Measurements from ENCODE around the gene SAMD14.

SAMD14 gene

GRCh38 chr17:50165466-50165865 lies 35.5 kb upstream of the SAMD14 start:
- no peak for DNase-seq (ENCODE audit: low read depth in 2 of 2)

- DNase-seq (ENCODE audit: low read depth in 2 of 2): no peak
Measured at GRCh38 chr17:50165066-50165465, 35.1 kb upstream of the SAMD14 start.

DNA sequence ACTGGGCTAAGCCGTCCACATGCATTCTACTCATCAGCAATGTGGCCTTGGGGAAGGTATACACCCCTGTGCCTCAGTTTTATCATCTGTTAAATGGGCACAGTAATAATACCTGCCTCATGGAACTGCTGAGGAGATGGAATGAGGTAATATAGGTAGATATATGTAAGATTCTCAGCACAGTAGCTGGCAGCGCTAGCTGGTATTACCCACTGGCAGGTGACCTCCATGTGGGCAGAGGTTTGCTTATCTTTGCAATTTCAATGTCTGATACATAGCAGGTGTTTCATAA lies 34.7 kb upstream of the SAMD14 start:
- no peak for DNase-seq (ENCODE audit: low read depth in 2 of 2)

- DNase-seq (ENCODE audit: low read depth in 2 of 2): no peak
Measured at GRCh38 chr17:50163843-50164696, 34.1 kb upstream of the SAMD14 start.

DNA sequence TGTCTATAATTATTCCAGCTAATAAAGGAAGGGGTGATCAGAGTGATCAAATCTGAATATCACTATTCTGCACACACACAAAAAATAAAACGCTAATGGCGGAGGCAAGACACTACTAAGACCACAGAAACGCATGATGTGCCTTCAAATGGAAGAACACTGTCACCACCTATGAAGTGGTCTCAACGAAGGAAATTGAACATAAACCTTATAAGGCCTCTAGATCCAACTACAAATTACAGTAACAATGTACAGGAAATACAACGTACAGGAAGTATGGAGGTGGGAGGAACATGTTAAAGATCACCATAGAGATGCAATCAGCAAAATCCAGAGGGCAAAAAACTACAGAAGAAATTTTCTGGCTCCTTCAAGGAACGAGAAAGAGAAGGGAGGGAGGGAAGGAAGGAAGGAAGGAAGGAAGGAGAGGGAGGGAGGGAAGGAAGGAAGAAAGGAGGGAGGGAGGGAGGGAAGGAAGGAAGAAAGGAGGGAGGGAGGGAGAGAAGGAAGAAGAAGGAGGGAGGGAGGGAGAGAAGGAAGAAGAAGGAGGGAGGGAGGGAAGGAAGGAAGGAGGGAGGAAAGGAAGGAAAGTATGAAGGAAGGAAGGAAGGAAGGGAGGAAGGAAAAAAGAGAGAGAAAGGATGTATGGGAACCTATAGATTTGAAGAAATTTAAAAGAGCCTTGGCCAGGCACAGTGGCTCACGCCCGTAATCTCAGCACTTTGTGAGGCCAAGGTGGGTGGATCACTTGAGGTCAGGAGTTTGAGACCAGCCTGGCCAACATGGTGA lies 32.7 kb upstream of the SAMD14 start:
- no peak for DNase-seq (ENCODE audit: low read depth in 2 of 2)

GRCh38 chr17:50161911-50162288 lies 31.9 kb upstream of the SAMD14 start:
- no peak for DNase-seq (ENCODE audit: low read depth in 2 of 2)

GRCh38 chr17:50161023-50161910 lies 31.3 kb upstream of the SAMD14 start:
- peak; percentile 90 to 91 for DNase-seq (ENCODE audit: low read depth in 2 of 2)

DNA sequence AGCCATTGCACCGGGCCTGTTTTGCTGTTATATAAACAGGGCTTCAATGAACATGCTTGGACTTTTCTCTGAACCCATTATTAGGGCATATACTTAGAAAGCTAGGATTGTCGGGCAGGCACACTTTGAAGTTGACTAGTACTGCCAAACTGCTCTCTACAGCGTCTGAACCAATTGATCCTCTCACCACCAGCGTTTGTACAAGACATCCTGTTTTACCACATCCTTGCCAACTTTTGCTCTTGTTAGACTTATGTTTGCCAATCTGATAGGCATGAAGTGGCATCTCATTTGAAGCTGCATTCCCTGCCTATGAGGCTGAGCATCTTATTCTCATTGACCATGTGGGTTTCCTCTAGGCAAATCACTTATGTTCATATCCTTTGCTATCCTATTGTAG lies 27.9 kb upstream of the SAMD14 start:
- DNase-seq (ENCODE audit: low read depth in 2 of 2): no peak

- DNase-seq (ENCODE audit: low read depth in 2 of 2): no peak
Measured at GRCh38 chr17:50155115-50155819, 25.3 kb upstream of the SAMD14 start.

DNA sequence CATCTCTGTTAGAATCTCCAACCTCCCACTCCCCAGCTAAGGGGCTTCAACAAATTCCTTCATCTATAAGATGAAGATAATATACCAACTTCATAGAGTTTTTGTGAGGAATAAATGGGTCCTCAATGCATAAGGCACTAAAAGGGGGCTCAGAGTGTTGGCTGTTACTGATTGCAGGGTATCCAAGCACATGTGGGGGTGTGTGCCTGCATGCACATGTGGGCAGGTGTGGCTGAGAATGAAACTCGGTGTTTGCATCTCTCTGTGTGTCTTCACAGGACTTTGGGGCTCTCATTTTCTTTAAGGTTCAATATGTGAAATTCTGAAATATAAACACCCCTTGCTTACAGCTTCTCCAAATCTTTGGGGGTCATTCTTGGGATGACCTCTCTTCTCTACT lies 24.6 kb upstream of the SAMD14 start:
- no peak for DNase-seq (ENCODE audit: low read depth in 2 of 2)

GRCh38 chr17:50153650-50154575 lies 24.0 kb upstream of the SAMD14 start:
- DNase-seq (ENCODE audit: low read depth in 2 of 2): no peak

- no peak for DNase-seq (ENCODE audit: low read depth in 2 of 2)
Measured at GRCh38 chr17:50152736-50153135, 22.8 kb upstream of the SAMD14 start.

DNA sequence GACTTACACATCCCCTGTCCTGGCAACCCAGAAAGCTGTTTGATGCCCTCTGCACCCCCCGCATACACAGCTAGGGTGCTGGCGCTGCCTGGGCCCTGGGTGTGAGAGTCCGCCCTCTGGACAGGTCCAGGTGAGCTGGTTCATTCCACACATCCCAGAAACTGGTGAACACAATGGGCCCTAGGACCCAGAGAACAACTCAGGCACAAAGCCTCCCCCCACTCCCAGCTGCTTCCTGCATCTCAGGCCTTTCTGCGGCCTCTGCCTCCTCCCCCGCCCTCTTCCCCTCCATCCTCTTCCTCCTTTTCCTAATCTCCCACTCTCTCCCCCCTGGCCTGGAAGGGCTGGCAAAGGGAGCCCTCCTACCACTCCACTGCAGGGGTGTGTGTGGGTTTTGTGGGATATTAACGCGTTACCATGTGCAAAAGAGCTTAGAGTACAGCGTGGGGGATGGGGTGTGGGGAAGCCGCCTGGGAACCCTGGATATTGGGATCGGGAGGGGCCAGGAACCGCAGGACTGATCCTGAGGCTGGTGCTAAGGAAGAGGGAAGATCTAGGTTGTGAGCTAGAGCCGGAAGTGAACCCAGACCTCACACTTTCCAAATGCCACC lies 22.1 kb upstream of the SAMD14 start:
- no peak for DNase-seq (ENCODE audit: low read depth in 2 of 2)

DNA sequence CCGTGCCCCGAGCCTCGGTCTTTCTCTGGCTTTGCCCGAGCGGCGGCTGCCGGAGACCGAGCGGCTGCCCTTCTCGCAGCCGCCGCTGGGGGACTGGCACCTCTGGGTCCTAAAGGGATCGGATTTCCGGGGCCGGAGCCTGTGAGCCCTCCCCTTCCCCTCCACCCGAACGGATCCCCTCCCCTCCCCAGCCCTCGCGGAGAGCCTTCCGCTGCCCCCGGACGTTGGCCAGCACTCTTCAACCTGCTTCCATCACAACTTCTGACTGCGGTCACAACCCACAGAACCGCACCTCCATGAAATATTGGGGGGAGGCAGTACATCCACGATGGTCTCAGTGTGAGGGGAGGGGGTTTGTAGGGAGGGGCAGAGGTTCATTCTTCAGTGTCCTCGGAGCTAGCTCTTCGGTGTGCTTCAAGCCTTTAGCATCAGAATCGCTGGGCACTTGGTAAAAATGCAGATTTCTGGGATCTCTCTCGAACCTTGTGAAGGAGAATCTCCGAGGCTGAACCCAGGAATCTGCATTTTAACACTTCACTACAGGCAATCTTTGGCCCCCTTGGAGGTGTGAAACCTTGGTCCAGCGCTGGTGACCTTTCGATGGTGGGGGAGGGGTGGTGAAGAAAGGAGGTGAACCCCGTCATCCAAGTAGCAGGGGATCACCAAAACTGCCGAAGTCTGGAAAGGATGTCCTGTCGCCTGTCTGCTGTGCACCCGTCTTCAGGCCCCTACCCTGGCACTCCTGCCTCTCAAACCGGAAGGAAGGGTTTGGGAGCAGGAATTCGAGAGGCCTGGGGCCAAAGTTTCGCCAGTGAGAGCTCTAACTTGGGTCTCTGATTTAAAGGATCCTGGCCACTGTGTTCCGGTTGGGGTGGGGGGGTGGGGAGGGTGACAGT lies 21.3 kb upstream of the SAMD14 start:
- peak; percentile 45 to 72 for DNase-seq (ENCODE audit: low read depth in 2 of 2)

- DNase-seq (ENCODE audit: low read depth in 2 of 2): no peak
Measured at GRCh38 chr17:50150354-50151040, 20.5 kb upstream of the SAMD14 start, which contains the start of gene PPP1R9B. Gene PPP1R9B, minus strand, starts transcription at chr17:50150677. Its CDS starts 164 bp downstream, at chr17:50150513.

GRCh38 chr17:50149417-50150353 lies 19.7 kb upstream of the SAMD14 start:
- no peak for DNase-seq (ENCODE audit: low read depth in 2 of 2)

- DNase-seq (ENCODE audit: low read depth in 2 of 2): no peak
Measured at GRCh38 chr17:50149091-50149416, 19.1 kb upstream of the SAMD14 start.

Measured in stimulated activated CD4-positive, alpha-beta T cell treated with anti-CD3 and anti-CD28 coated beads, Interleukin-1b, Interleukin-23, amount 100 ng/mL, for 1 hour (primary cell).